Left lung (tissue), 10 donors: ENCODE data around the gene CFAP107. TPM values are rescaled to one million over a fixed set of nuclear protein-coding genes. Genes with fewer than 3 reads are reported as not detected.
"Not testable (repeated sequence)": the region's sequence is repeated elsewhere in the genome, so short reads cannot be mapped to it uniquely, and the experiment has no call there.

Source experiments
- ATAC-seq: fragments of 200-7000 bp; cut with Tn5 transposase; one replicate; pipeline ENCODE4 v1.9.1; 2020; ENCODE audit warnings: moderate library complexity
- DNase-seq, 4 donors: peaks; one replicate each; pipeline ENCODE4 v3.0.0-alpha.2; 2013 to 2020
- H3K27ac ChIP-seq, 2 donors: fragments of 200-600 bp; sonication (generic) in 1 of 2; one replicate each; pipeline versions ENCODE4 v1.5.0 to v1.8.0; 2020 to 2021
- H3K27me3 ChIP-seq, 2 donors: fragments of 200-600 bp; sonication (generic) in 1 of 2; one replicate each; pipeline versions ENCODE4 v1.5.0 to v1.8.0; 2020 to 2021
- H3K36me3 ChIP-seq, 2 donors: fragments of 200-600 bp; sonication (generic) in 1 of 2; one replicate each; pipeline versions ENCODE4 v1.5.0 to v1.8.0; 2020 to 2021
- H3K4me1 ChIP-seq, 2 donors: fragments of 200-600 bp; one replicate each; pipeline ENCODE4 v1.8.0; 2021
- H3K4me3 ChIP-seq, 2 donors: fragments of 200-600 bp; sonication (generic) in 1 of 2; one replicate each; pipeline versions ENCODE4 v1.5.0 to v1.8.0; 2020 to 2021; ENCODE audit warnings: mild to moderate bottlenecking in 1 of 2
- H3K9me3 ChIP-seq, 2 donors: fragments of 200-600 bp; sonication (generic) in 1 of 2; one replicate each; pipeline versions ENCODE4 v1.5.0 to v1.8.0; 2020 to 2021
- intact Hi-C, 2 donors: fragments of 100-400 bp; cut with DNase I; formaldehyde crosslinking; loops; one replicate each; pipeline versions ENCODE4 v1.11.2 to v1.14.2; 2022
- polyA plus RNA-seq, 6 donors: library from polyadenylated mRNA; unstranded; fragments of 120-200 nt; gene quantifications; one replicate each; pipeline ENCODE4 v1.2.1, GENCODE V29; 2013; ENCODE audit not compliant: insufficient read length in 6 of 6
- total RNA-seq, 2 donors: library from RNA; stranded (reverse); fragmentation: NEBNext Ultra II Directional; extraction: Animal tissue kit (Norgen Biotek cat#: 25700); gene quantifications; one replicate each; pipeline ENCODE4 v1.2.1, GENCODE V29; 2021
- TF ChIP-seq, protein P1 (sequence below), 2 donors: fragments of 200-600 bp; sonication (generic) in 1 of 2; IDR thresholded peaks; one replicate each; pipeline versions ENCODE4 v1.5.0 to v1.8.0; 2021; ENCODE audit warnings: antibody characterized with exemption in 2 of 2
- donor health status: DM: no; HTN: yes; CAD: no.
- donor health status: DM: no; HTN: no; CAD: no.

CFAP107 gene
- total and polyA plus RNA-seq, 8 donors, result 0.18 to 2.8 (median 1.7) TPM; not detected in 1

DNA sequence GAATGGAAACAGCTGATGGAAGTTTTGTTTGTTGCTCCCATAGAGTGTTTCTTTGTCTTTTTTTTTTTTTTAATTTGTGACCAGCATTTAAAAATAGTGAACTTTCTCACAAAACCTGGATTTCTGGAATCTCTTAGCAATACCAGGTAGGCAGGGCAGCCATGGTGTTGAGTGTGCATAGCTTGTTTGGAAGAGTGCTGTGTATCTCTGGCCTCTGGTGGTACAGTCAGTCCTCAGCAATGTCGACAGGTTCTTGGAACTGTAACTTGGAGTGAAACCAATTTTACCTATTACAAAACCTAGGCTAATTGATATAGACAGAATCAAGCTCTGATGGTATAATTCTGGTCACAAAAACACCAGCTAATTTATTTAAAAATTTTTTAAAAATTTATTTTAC, 23.4 kb upstream of the CFAP107 start:
- H3K4me1 ChIP-seq, result no peaks in the 10 kb centered on the region
- no peak overlapping the region for H3K4me3 ChIP-seq
- intact Hi-C loops, result no loop called here
- no peak overlapping the region for H3K27ac ChIP-seq
- no peaks in the 10 kb centered on the region for H3K36me3 ChIP-seq
- TF ChIP-seq, protein P1, sequence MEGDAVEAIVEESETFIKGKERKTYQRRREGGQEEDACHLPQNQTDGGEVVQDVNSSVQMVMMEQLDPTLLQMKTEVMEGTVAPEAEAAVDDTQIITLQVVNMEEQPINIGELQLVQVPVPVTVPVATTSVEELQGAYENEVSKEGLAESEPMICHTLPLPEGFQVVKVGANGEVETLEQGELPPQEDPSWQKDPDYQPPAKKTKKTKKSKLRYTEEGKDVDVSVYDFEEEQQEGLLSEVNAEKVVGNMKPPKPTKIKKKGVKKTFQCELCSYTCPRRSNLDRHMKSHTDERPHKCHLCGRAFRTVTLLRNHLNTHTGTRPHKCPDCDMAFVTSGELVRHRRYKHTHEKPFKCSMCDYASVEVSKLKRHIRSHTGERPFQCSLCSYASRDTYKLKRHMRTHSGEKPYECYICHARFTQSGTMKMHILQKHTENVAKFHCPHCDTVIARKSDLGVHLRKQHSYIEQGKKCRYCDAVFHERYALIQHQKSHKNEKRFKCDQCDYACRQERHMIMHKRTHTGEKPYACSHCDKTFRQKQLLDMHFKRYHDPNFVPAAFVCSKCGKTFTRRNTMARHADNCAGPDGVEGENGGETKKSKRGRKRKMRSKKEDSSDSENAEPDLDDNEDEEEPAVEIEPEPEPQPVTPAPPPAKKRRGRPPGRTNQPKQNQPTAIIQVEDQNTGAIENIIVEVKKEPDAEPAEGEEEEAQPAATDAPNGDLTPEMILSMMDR (IDR thresholded peaks at IDR 0.05), result no peak
- no peaks in the 10 kb centered on the region for H3K9me3 ChIP-seq
- H3K27me3 ChIP-seq, result peaks cover 0 to 39% of the 10 kb centered on the region in 2 donors
- DNase-seq (no peak), ATAC-seq (no peak)

GRCh38 chr1:12728391-12728790, 17.6 kb upstream of the CFAP107 start:
- Histone ChIP-seq H3K27me3 (peaks cover 0 to 38% of the 10 kb centered on the region in 2 donors), H3K4me3 (no peak overlapping the region), H3K36me3 (no peaks in the 10 kb centered on the region), H3K4me1 (no peaks in the 10 kb centered on the region), H3K27ac (no peak overlapping the region), H3K9me3 (peaks cover 0 to 35% of the 10 kb centered on the region in 2 donors)
- intact Hi-C loops, result no loop called here
- no peak for ATAC-seq
- TF ChIP-seq, protein P1 (IDR thresholded peaks at IDR 0.05), result no peak
- no peak for DNase-seq

GRCh38 chr1:12730156-12730555, 15.8 kb upstream of the CFAP107 start:
- TF ChIP-seq, protein P1 (IDR thresholded peaks at IDR 0.05), result no peak
- no peaks in the 10 kb centered on the region for H3K4me1 ChIP-seq
- no peaks in the 10 kb centered on the region for H3K36me3 ChIP-seq
- intact Hi-C loops, result no loop called here
- no peak overlapping the region for H3K27ac ChIP-seq
- DNase-seq (no peak), ATAC-seq (no peak)
- peaks cover 0 to 35% of the 10 kb centered on the region in 2 donors for H3K9me3 ChIP-seq
- H3K4me3 ChIP-seq, result no peak overlapping the region
- peaks cover 0 to 47% of the 10 kb centered on the region in 2 donors for H3K27me3 ChIP-seq

DNA sequence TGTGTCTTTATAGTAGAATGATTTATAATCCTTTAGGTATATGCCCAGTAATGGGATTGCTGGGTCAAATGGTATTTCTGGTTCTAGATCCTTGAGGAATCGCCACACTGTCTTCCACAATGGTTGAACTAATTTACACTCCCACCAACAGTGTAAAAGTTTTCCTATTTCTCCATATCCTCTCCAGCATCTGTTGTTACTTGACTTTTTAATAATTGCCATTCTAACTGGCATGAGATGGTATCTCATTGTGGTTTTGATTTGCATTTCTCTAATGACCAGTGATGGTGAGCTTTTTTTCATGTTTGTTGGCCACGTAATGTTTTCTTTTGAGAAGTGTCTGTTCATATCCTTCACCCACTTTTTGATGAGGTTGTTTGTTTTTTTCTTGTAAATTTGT, 14.9 kb upstream of the CFAP107 start:
- H3K4me1 ChIP-seq, H3K4me3 ChIP-seq, ATAC-seq, DNase-seq, H3K36me3 ChIP-seq, intact Hi-C loops, H3K27ac ChIP-seq: not testable (repeated sequence)
- peaks cover 0 to 35% of the 10 kb centered on the region in 2 donors for H3K9me3 ChIP-seq
- peaks cover 0 to 50% of the 10 kb centered on the region in 2 donors for H3K27me3 ChIP-seq

DNA sequence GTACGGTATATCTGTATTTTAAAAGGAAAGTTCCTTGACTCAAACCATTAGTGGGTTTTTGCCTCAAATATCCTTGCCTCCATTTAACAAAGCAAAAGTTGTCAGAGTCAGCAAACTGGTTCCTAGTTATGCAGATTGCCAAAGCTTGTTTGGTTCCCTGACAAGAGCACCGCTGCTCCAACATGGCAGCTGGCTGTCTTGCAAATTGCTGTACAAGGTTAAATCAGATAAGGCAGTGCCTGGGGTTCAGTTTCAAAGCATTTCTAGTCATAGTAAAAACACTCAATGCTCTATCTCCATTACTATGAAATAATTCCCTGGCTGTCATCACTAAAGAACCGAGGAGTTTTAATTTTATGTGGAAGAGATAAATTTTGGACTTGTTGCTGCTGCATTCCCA, 11.3 kb upstream of the CFAP107 start:
- TF ChIP-seq, protein P1 (IDR thresholded peaks at IDR 0.05), result no peak
- Histone ChIP-seq H3K4me1 (no peaks in the 10 kb centered on the region), H3K27ac (no peak overlapping the region), H3K4me3 (no peak overlapping the region), H3K36me3 (no peaks in the 10 kb centered on the region), H3K27me3 (peaks cover 0 to 46% of the 10 kb centered on the region in 2 donors), H3K9me3 (peaks cover 0 to 24% of the 10 kb centered on the region in 2 donors)
- DNase-seq, result no peak
- no peak for ATAC-seq
- intact Hi-C loops, result no loop called here

GRCh38 chr1:12738934-12739333, 7.1 kb upstream of the CFAP107 start:
- Histone ChIP-seq H3K9me3 (no peaks in the 10 kb centered on the region), H3K27ac (no peak overlapping the region), H3K4me3 (no peak overlapping the region), H3K36me3 (no peaks in the 10 kb centered on the region), H3K27me3 (peaks cover 0 to 36% of the 10 kb centered on the region in 2 donors), H3K4me1 (no peaks in the 10 kb centered on the region)
- no peak for ATAC-seq
- DNase-seq, result no peak
- intact Hi-C loops, result no loop called here
- TF ChIP-seq, protein P1 (IDR thresholded peaks at IDR 0.05), result no peak
